NCI-H1930 (cell line): ENCODE results near the gene TBC1D9B.
"Not testable (repeated sequence)": the region's sequence is repeated elsewhere in the genome, so short reads cannot be mapped to it uniquely, and the experiment has no call there.

Experiments used
- DNase-seq, 2 experiments: peaks; one replicate each; lab custom pipeline; 2025; lab: John Stamatoyannopoulos, UW

The TBC1D9B gene

DNA sequence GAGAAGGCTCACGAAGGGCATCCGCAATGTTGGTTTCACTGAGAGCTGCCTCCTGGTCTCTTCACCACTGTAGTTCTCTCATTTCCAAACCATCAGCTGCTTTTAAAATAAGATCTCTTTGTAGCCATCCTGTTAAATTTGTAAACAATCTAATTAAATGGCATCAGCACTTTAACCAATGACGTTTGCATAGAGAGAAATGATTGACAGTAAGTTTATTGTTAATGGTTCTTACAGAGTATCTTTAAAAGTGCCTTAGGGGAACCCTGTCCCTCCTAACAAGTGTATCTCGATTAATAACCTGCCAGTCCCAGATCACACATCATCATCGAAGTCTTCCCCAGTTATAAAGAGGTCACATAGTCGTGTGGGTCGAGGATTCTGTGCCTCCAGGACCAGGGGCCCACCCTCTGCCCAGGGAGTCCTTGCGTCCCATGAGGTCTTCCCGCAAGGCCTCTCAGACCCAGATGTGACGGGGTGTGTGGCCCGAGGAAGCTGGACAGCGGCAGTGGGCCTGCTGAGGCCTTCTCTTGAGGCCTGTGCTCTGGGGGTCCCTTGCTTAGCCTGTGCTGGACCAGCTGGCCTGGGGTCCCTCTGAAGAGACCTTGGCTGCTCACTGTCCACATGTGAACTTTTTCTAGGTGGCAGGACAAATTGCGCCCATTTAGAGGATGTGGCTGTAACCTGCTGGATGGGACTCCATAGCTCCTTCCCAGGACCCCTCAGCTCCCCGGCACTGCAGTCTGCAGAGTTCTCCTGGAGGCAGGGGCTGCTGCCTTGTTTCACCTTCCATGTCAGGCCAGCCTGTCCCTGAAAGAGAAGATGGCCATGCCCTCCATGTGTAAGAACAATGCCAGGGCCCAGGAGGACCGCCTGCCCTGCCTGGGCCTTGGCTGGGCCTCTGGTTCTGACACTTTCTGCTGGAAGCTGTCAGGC is 70.4 kb downstream of the TBC1D9B start:
- no peak for DNase-seq

DNA sequence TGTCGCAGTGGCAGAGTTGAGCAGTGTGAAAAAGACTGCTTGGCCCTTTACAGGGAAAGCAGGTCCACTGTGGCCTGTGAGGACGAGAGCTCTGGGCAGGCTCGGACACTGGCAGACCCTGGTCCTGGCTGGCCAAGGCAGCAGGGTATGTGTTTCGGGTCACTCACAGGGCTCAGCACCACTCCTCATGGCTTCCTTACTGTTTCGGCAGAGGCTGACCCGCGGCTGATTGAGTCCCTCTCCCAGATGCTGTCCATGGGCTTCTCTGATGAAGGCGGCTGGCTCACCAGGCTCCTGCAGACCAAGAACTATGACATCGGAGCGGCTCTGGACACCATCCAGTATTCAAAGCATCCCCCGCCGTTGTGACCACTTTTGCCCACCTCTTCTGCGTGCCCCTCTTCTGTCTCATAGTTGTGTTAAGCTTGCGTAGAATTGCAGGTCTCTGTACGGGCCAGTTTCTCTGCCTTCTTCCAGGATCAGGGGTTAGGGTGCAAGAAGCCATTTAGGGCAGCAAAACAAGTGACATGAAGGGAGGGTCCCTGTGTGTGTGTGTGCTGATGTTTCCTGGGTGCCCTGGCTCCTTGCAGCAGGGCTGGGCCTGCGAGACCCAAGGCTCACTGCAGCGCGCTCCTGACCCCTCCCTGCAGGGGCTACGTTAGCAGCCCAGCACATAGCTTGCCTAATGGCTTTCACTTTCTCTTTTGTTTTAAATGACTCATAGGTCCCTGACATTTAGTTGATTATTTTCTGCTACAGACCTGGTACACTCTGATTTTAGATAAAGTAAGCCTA is 71.3 kb downstream of the TBC1D9B start:
- DNase-seq: no peak

DNA sequence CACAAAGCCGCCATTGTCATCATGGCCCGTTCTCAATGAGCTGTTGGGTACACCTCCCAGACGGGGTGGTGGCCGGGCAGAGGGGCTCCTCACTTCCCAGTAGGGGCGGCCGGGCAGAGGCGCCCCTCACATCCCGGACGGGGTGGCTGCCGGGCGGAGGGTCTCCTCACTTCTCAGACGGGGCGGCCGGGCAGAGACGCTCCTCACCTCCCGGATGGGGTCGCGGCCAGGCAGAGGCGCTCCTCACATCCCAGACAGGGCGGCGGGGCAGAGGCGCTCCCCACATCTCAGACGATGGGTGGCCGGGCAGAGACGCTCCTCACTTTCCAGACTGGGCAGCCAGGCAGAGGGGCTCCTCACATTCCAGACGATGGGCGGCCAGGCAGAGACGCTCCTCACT is 72.8 kb downstream of the TBC1D9B start:
- DNase-seq: not testable (repeated sequence)

DNA sequence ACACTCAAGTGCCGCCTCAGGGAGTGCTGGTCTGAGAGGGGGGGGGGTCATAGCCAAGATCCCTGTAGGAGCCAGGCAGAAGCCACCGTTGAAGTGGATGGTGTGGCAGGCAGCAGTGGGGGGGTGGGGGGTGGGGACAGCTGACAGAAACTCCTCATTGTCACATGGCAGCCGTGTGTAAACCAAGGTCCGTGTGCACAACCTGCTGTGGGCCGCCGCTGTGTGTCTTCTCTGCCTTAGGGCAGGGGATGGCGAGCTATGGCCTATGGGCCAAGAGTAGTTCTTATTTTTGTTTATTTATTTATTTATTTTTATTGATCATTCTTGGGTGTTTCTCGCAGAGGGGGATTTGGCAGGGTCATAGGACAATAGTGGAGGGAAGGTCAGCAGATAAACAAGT is 73.6 kb downstream of the TBC1D9B start:
- no peak for DNase-seq

DNA sequence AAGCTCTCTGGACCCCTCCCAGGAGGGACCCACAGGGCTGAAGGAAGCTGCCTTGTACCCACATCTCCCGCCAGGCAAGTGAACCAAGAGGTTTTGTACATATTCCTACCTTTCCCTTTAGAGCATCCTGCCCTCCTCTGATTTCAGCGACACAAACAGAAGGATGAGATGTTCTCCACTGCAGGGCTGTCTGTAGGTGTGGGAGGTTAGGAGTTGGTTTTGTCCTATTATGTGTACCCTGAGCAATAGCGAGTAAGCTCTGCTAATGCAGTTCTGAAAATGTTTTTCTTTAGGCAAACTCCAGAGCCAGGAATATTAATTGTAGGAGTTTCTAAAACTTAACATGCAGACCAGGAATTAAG is 74.0 kb downstream of the TBC1D9B start:
- DNase-seq: no peak

DNA sequence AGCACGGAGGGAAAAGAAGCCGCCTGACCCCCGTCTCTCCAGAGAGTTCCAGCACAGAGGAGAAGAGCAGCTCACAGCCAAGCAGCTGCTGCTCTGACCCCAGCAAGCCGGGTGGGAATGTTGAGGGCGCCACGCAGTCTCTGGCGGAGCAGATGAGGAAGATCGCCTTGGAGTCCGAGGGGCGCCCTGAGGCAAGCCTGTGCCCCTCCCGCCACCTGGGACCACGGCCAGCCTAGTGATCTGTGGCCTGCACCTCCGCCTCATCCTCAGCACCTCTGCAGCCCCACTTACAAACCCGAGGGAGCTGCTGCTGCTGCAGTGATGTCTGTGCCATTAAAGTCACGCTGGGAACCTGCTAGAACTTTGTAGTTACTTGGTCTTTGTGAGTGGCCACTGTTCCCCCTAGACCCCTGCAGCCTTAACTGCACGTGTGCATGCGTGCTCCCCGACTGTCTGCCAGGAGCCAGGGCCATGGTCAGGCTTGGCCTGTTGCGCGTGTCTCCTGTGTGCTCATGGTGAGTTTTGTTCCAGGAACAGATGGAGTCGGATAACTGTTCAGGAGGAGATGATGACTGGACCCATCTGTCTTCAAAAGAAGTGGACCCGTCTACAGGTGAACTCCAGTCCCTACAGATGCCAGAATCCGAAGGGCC is 74.5 kb downstream of the TBC1D9B start:
- no peak for DNase-seq

DNA sequence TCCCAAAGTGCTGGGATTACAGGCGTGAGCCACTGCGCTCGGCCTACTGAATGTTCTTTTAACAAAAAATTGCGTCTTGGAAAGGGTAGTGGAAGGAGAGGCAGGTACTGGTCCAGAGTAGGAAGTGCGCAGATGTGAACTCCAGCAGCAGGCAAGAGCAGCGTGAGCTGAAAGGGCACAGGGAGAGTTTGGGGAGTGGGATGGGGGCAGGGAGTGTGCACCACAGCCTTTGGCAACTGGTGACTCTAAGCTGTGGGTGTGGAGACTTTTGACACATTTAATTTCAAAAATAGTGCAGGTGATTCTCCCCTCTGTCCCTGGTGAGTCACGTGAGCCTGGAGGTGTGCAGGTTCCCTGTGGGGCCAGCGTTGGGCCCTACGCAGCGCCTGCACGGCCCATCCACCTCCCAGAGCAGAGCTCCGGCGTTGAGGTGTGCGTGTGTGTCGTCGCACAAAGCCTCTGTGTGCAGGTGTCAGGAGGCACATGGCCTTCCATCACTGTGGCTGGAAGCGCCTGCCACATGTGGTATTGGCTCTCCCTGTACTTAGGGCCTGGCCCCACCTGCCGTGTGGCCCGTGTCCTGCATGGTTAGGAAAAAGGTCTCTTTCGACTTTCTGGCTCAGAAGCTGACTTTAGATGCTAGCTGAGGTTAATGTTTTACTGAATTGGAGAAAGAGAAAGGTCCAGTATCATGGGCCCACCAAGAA is 75.5 kb downstream of the TBC1D9B start:
- DNase-seq: no peak

DNA sequence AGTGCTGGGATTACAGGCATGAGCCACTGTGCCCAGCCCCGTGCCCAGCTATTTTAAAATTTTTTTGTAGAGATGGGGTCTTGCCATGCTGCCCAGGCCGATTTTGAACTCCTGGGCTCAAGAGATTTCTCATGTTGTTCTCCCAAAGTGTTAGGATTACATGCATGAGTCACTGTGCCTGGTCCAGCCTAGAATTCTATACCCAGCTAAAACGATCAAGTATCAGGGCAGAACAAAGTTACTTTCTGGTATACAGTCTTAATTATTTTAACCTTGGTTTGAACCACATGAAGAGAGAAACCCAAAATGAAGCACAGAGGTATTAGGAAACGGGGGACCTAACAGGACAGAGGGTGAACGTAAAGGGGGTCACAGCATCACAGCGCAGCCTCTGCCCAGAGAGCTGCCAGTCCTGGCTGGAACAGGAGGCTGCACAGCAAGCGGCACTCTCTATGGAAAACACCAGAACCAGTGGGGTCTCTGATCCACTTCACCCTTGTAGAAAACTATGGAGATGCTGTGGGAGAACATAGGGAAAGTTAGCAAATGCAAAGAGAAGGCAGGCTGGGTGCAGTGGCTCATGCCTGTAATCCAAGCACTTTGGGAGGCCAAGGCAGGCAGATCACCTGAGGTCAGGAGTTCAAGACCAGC is 76.8 kb downstream of the TBC1D9B start:
- no peak for DNase-seq

DNA sequence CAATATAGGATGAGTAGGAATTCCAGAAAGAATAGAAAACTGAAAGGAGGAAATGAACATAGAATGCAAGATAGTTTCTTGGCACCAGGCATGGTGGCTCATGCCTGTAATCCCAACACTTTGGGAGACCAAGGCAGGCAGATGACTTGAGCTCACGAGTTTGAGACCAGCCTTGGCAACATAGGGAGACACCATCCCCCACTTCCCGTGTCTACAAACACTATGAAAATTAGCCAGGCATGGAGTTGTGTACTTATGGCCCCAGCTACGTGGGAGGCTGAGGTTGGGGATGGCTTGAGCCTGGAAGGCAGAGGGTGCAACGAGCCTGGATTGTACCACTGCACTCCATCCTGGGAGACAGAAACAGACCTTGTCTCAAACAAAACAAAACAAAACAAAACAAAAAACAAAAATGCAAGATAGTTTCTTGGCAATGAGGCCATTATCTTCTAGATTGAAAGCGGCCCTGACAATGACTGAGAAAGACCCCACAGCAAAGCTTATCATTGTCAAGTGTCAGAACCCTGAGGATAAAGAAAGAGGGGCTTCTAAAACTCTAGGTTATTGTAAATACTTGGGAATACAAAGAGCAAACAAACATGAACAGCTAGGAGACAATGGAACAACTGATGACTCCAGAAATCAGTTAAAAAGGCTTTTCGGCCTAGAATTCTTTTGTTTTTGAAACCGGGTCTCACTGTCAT is 77.8 kb downstream of the TBC1D9B start:
- no peak for DNase-seq

DNA sequence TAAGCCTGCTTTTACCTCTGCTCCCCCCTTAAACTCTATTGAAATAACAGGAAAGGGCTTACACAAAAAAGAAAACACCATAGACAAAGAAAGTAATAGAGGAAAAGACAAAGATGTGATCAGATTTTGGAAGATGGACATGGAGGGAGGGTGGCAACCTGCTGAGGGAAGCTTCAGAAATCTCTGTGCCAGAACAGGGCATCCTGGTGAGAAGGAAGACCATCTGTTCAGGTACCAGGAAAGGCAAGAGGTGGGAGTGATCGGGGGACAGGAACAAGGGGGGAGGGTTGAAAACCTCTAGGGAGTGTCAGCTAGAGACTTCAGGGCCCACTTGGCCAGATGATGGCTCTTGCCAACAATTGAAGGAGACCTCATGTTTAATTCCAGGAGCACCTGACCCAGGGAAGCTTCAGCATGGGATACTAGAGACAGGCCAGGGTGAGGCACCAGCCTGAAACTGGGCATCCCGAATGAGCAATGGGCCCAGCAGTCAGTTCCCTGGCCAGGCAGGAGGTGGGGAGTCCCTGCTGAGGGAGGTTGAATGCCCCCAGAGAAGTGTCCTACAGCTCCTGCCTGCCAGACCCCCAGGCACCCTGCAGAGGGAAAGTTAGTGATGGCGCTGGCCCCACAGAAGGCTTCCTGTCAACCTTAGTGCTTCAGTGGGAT is 78.8 kb downstream of the TBC1D9B start:
- DNase-seq: no peak

DNA sequence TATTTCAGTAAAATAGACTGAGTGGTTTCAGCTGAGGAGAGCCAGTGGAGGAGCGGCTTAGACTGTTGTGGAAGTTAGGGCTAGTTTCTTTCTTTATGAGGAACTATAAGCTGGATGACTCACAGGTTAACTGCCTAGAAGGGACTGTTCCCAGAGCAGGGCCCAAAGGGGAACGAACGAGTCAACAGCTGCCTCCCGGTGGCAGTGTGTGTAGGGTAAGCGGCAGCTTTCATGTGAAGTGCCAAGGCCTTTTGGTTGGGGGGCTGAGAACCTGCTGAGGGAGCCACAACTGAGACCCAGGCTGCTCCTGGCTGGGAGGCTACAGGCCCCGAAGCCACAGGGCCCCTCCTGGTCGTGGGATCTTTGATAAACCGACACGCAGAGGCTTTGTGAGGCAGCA is 80.0 kb downstream of the TBC1D9B start:
- DNase-seq: no peak

DNA sequence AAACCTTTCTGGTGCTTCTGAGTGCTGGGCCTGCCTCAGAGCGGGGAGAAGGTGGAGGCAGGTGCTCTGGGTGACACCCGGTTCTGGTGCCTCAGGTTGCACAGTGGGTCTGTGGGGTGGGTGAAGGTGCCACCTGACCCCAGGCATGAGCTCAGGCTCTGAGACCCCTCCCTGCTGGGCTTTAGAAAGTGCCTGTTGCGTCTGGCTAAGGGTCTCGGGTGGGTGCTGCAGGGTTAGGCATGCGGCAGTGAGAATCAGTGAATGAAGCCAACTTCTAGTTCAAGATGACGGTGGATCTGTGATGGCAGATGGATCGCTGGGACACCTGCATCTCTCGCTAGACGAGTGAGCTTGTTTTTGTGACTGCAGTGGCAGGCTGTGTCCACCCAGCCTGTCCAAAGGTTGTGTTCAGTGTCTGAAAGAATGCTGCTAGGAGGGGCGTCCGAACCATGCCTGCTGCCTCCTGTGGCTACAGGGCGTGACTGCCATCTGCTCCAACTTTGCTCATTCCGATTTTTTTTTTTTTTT is 82.0 kb downstream of the TBC1D9B start:
- DNase-seq: no peak

DNA sequence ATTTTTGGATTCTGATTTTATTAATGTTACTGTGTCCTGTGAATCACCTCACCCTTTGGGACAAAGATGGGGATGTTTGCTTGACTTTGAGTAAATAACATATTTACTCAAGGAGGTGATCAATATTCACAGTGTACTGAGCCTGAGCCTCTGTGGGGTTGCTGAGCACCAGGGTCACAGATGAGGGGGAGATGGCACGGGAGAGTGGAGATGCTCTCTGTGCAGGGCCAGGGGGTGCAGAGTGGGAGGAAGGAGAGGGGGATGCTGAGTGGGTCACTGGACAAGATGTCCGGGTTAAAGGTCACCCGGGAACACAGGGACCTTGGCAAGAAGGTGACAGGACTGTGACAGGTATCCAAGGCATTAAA is 83.0 kb downstream of the TBC1D9B start:
- no peak for DNase-seq

DNA sequence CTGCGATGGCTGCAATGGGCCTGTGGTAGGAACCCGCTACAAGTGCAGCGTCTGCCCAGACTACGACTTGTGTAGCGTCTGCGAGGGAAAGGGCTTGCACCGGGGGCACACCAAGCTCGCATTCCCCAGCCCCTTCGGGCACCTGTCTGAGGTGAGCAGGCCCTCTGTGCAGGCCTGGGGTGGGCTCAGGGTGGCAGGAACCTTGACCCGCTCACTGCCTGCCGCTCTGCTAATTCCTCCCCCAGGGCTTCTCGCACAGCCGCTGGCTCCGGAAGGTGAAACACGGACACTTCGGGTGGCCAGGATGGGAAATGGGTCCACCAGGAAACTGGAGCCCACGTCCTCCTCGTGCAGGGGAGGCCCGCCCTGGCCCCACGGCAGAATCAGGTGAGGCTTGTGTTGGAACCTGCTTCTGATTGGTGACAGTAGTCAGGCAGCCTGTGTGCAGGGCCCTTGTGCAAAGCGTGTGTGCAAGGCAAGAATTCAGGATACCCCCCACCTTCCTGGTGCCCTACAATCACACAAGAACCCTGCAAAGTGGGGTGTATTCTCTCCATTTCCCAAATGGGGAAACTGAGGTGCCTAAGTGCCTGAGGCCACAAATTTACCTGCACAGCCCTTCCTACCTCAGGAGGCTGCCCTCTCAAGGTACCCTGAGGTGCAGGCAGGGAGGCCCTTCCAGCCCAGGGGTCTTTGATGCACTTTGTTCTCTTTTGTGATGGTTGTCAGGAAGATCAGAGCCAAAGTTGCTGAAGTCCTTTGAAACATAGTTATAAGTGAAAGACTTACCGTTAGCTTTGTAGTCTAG is 83.6 kb downstream of the TBC1D9B start:
- no peak for DNase-seq

DNA sequence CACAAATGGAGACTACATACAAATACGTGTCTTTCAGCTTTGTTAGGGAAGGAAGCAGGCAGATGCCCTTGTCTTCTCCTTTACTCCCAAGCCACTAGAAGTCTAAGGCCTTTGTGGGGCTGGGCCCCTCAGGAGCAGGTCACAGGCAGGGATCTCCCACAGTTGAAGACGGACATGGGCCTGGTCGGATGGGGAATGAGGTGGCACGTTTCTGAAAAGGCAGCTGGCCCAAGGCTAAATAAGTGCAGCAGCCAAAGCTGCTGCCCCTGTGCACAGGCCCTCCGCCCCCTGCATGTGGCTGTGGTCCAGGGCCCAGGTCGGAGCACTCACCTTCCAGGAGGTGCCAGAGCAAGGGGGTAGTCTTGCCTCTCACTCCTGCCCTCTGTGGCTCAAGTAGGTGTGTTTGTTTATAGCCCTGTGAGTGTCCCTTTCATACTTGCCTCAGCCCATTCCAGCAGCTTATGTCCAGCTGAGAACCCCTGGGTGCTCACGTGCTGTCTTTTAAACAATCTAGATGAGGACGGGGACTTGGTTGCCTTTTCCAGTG is 85.2 kb downstream of the TBC1D9B start:
- DNase-seq: no peak

DNA sequence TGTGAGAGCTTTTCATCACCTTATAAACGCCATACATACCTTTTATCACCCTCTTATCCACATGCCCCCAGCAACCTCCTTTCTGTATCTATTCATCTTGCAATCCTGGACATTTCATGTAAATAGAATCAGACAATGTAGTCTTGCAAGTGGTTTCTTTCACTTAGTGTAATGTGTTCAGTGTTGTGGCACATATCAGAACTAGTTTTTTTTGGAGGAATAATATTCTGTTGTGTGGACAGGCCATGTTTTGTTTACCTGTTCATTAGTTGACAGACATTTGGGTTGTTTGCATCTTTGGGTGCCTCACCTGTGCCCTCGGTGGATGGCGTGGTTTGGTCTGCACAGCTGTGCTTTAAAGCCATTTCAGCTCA is 85.7 kb downstream of the TBC1D9B start:
- no peak for DNase-seq

DNA sequence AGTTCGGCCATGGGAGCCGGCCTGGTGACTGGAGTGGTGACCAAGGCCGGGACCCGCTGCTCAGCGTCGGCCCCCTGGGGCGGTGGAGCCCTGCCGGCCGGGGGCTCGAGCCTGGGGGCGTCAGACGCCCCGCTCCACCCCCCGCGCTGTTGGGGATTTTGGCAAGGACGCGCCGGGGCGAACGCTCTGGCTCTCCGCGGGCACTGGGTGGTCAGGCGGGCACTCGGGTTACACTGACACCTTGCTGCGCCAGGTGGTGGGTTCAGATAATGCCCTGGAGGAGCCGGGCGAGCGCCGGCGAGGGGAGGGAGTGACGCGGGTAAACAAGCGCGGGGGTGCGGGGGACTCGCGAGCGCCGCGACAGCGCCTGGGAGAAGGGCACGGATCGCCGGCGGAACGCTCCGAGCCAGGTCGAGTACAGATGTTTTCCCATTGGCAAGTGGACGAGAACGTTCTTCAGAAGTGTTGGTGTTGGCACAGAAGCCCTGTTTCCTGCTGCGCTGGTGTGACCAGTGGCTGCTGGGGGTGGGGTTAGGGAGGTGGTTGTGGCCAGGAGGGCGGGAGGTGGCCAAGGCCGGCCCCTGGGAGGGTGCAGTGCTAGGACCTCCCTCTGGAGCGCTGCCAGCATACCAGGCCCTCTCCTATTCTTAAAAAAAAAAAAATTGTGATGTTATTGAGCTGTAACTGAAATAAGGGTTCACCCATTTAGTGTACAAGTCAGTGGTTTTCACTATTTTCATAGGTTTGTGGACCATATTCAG is 86.2 kb downstream of the TBC1D9B start:
- peak; percentile 25 to 30 for DNase-seq
